ENCODE results near the gene GET4. TPM values are rescaled to one million over a fixed set of nuclear protein-coding genes. Genes with fewer than 3 reads are reported as not detected.

GET4 gene
- total and polyA plus RNA-seq, 2 of the 8 experiments (the other 6 are each of a cell fraction or from before 2014, with no cell fraction given) = 56.7 to 74.1 TPM

- peaks cover 34 to 46% of the 10 kb centered on the region in 2 experiments for H4K20me1 ChIP-seq (replicated peaks in 1 of 2; ENCODE audit: control insufficient read depth in 1 of 2, insufficient read depth in 2 of 2, low read length in 2 of 2)
- 0 out of 2 replicates have a peak overlapping the region, but pooled peaks have one; percentile 48 for H3K27ac ChIP-seq (ENCODE audit: low read depth, low read length)
- no peaks in the 10 kb centered on the region for H3K27me3 ChIP-seq (replicated peaks in 1 of 4; ENCODE audit: control insufficient read depth in 3 of 4, extremely low read depth in 1 of 4, insufficient read depth in 3 of 4, low read length in 3 of 4)
- H3K56ac ChIP-seq (replicated peaks; ENCODE audit: insufficient read length, low read depth, low read length) = no peak overlapping the region
- H2BK120ac ChIP-seq (replicated peaks; ENCODE audit: low read depth, low read length) = no peak overlapping the region
- H3K4me1 ChIP-seq (replicated peaks in 1 of 4; ENCODE audit: control insufficient read depth in 3 of 4, insufficient read depth in 4 of 4, low read length in 3 of 4) = peaks cover 0 to 5% (median 0%) of the 10 kb centered on the region in 4 experiments; a peak in 3 of 7 replicates
- no peak for FAIRE-seq
- H2BK5ac ChIP-seq (ENCODE audit: low read depth, low read length) = no peak overlapping the region
- H3K36me3 ChIP-seq (ENCODE audit: control insufficient read depth in 2 of 4, insufficient read depth in 4 of 4, low read length in 3 of 4) = peaks cover 0 to under 1% (median 0%) of the 10 kb centered on the region in 4 experiments; a peak in 2 of 8 replicates
- H2AK5ac ChIP-seq (ENCODE audit: low read depth, low read length) = no peak overlapping the region
- CTCF ChIA-PET (ENCODE audit: partially characterized antibody) = interaction anchor here (1.7 kb wide), 1 partner anchor 11 kb away, joined by 4 read pairs; no protein-coding TSS in a partner anchor
- no peak overlapping the region for H2BK20ac ChIP-seq (ENCODE audit: low read length)
- peaks cover 15% of the 10 kb centered on the region for H3K79me1 ChIP-seq (ENCODE audit: low read depth, low read length)
- no peak overlapping the region for H3K4me3 ChIP-seq (ENCODE audit: extremely low read depth in 1 of 4, insufficient read depth in 2 of 4, low read depth in 3 of 4, low read length in 4 of 4)
- H4K8ac ChIP-seq (ENCODE audit: extremely low read depth, insufficient read depth, low read length) = no peak overlapping the region
- peaks cover 53 to 83% of the 10 kb centered on the region in 2 experiments for H3K79me2 ChIP-seq (ENCODE audit: control insufficient read depth in 1 of 2, insufficient read depth in 2 of 2, low read length in 2 of 2)
- H4K91ac ChIP-seq (replicated peaks; ENCODE audit: insufficient read length, low read length) = no peak overlapping the region
- no peak for DNase-seq (ENCODE audit: low read depth in 1 of 2, low spot score in 2 of 2)
- POLR2A ChIA-PET (ENCODE audit: partially characterized antibody) = interaction anchor here (0.9 to 2.3 kb wide), 5 partner anchors 11 to 95 kb away, joined by 3 to 7 read pairs (median 3); partner anchors contain the start of gene COX19
- H2AFZ ChIP-seq (ENCODE audit: low read length) = no peak overlapping the region
- H3K18ac ChIP-seq (ENCODE audit: extremely low read depth, low read length) = no peak overlapping the region
- H2BK12ac ChIP-seq (ENCODE audit: low read depth, low read length) = no peak overlapping the region
- H3K4me2 ChIP-seq (ENCODE audit: insufficient read depth in 1 of 2, low read depth in 2 of 2, low read length in 2 of 2) = no peak overlapping the region
- 84% methylated on average over 15 of the region's 15 CpGs; no CpG with 5 or more reads in 1 of the 2 experiments for WGBS, 2 experiments (ENCODE audit: extremely low coverage in 1 of 2, insufficient coverage in 1 of 2, insufficient read length in 1 of 2, insufficient replicate concordance in 2 of 2, low coverage in 1 of 2, low lambda C conversion rate in 2 of 2, missing lambda C conversion rate in 1 of 2)
- no peak overlapping the region for H4K5ac ChIP-seq (ENCODE audit: insufficient read length, low read depth, low read length)
- no peak overlapping the region for H3K14ac ChIP-seq (ENCODE audit: insufficient read length)
- no peak overlapping the region for H3K23ac ChIP-seq (ENCODE audit: insufficient read length)
- H3K4ac ChIP-seq (replicated peaks; ENCODE audit: insufficient read length, low read depth, low read length) = no peak overlapping the region
- peaks cover 5% of the 10 kb centered on the region; the same call in 1 of the 2 replicates for H3K23me2 ChIP-seq (ENCODE audit: low read depth, low read length)
- no peak overlapping the region for H2BK15ac ChIP-seq (ENCODE audit: low read length)
- no peaks in the 10 kb centered on the region; a peak in 1 of 4 replicates for H3K9me3 ChIP-seq (ENCODE audit: insufficient read depth in 2 of 2, low read depth in 1 of 2, low read length in 1 of 2)
- no peak overlapping the region; a peak in 1 of 7 replicates for H3K9ac ChIP-seq (replicated peaks in 1 of 4; ENCODE audit: extremely low read depth in 1 of 4, low read depth in 3 of 4, low read length in 3 of 4)
- TF ChIP-seq ZNF274 (IDR thresholded peaks at IDR 0.05; ENCODE audit: borderline replicate concordance, extremely low read depth, low read length) = no peak
- no peak for TF ChIP-seq SP2 (IDR thresholded peaks at IDR 0.05; ENCODE audit: low read length)
- no peak for TF ChIP-seq TEAD4 (IDR thresholded peaks at IDR 0.05; ENCODE audit: low read depth, low read length)
- TF ChIP-seq KDM5A (IDR thresholded peaks at IDR 0.05; ENCODE audit: low read length) = no peak
- no peak for TF ChIP-seq TAF7 (optimal IDR thresholded peaks at IDR 0.05; ENCODE audit: borderline replicate concordance, low read depth, low read length)
- TF ChIP-seq CBX5 (IDR thresholded peaks at IDR 0.05; ENCODE audit: low read depth, low read length) = no peak
- TF ChIP-seq MAFK (IDR thresholded peaks at IDR 0.05; ENCODE audit: low read depth, low read length) = no peak
- TF ChIP-seq NRF1 (IDR thresholded peaks at IDR 0.05; ENCODE audit: low read depth, low read length) = no peak
Observed at GRCh38 chr7:880450-880849, 4.1 kb downstream of the GET4 start.

Data from H1 (cell line).